WTC11 (cell line): ENCODE data around the gene IL5. TPM values are rescaled to one million over a fixed set of nuclear protein-coding genes. Genes with fewer than 3 reads are reported as not detected.

Experiments used
- ATAC-seq: fragments of 200-7000 bp; cut with Tn5 transposase; 2 replicates; pipeline ENCODE4 v1.10.0; 2021; ENCODE audit warnings: mild to moderate bottlenecking, moderate library complexity
- CTCF ChIA-PET: fragments of 300-600 bp; sonication (Branson Sonifier 250); formaldehyde crosslinking; loops from one replicate; lab custom pipeline; 2021; ENCODE audit warnings: antibody characterized with exemption; lab: Charles Lee
- POLR2A ChIA-PET: fragments of 350-600 bp; sonication (Branson Sonifier 250); formaldehyde crosslinking; loops from one replicate; lab custom pipeline; 2021; ENCODE audit warnings: antibody characterized with exemption; lab: Charles Lee
- DNase-seq: peaks from one replicate; pipeline ENCODE4 v3.0.0; 2021; ENCODE audit warnings: low spot score
- H3K27ac Mint-ChIP-seq: 2 replicates; pipeline ENCODE4 v1.8.0; 2021; ENCODE audit warnings: mixed read lengths
- H3K27me3 Mint-ChIP-seq: 2 replicates; pipeline ENCODE4 v1.8.0; 2021; ENCODE audit warnings: low read depth, mild to moderate bottlenecking, moderate library complexity, mixed read lengths
- H3K36me3 Mint-ChIP-seq: 2 replicates; pipeline ENCODE4 v1.8.0; 2021; ENCODE audit warnings: mixed read lengths
- H3K4me1 Mint-ChIP-seq: 2 replicates; pipeline ENCODE4 v1.8.0; 2022; ENCODE audit warnings: mixed read lengths
- H3K4me3 Mint-ChIP-seq: 2 replicates; pipeline ENCODE4 v1.8.0; 2021; ENCODE audit warnings: mild to moderate bottlenecking, moderate library complexity, mixed read lengths
- H3K9me3 Mint-ChIP-seq: 2 replicates; pipeline ENCODE4 v1.8.0; 2021; ENCODE audit warnings: mixed read lengths
- ATF1 ChIP-seq: sonication (generic); formaldehyde crosslinking; IDR thresholded peaks from 2 replicates; pipeline ENCODE4 v1.8.1; 2023; ENCODE audit warnings: mild to moderate bottlenecking, moderate library complexity, missing genetic modification reagents
- CREB1 ChIP-seq: sonication (generic); formaldehyde crosslinking; IDR thresholded peaks from 2 replicates; pipeline ENCODE4 v1.8.0; 2023; ENCODE audit warnings: mild to moderate bottlenecking, missing genetic modification reagents
- GABPB1 ChIP-seq: sonication (generic); formaldehyde crosslinking; IDR thresholded peaks from 2 replicates; pipeline ENCODE4 v1.8.1; 2023; ENCODE audit warnings: mild to moderate bottlenecking, missing genetic modification reagents
- IRF2 ChIP-seq: sonication (generic); formaldehyde crosslinking; IDR thresholded peaks from 2 replicates; pipeline ENCODE4 v1.8.0; 2022; ENCODE audit warnings: low read depth, missing genetic modification reagents, borderline replicate concordance
- JAZF1 ChIP-seq: fragments of 250-450 bp; sonication (Bioruptor Pico); IDR thresholded peaks from 2 replicates; pipeline ENCODE4 v1.9.0; 2021; ENCODE audit warnings: moderate library complexity, mild to moderate bottlenecking, inconsistent platforms
- KAT7 ChIP-seq: sonication (generic); formaldehyde crosslinking; IDR thresholded peaks from 2 replicates; pipeline ENCODE4 v1.8.1; 2023; ENCODE audit warnings: missing genetic modification reagents, mild to moderate bottlenecking, borderline replicate concordance
- MXD4 ChIP-seq: fragments of 250-450 bp; sonication (Bioruptor Pico); IDR thresholded peaks from 2 replicates; pipeline ENCODE4 v1.8.0; 2021; ENCODE audit warnings: mild to moderate bottlenecking, moderate library complexity, borderline replicate concordance
- MYBL2 ChIP-seq: sonication (generic); formaldehyde crosslinking; IDR thresholded peaks from 2 replicates; pipeline ENCODE4 v1.8.1; 2023; ENCODE audit warnings: mild to moderate bottlenecking, moderate library complexity, missing genetic modification reagents
- NFE2L1 ChIP-seq: sonication (generic); formaldehyde crosslinking; IDR thresholded peaks from 2 replicates; pipeline ENCODE4 v1.8.1; 2023; ENCODE audit warnings: missing genetic modification reagents
- RELA ChIP-seq: sonication (generic); formaldehyde crosslinking; IDR thresholded peaks from 2 replicates; pipeline ENCODE4 v1.8.1; 2022; ENCODE audit warnings: missing genetic modification reagents, mild to moderate bottlenecking, borderline replicate concordance
- SMAD3 ChIP-seq: sonication (generic); formaldehyde crosslinking; IDR thresholded peaks from 2 replicates; pipeline ENCODE4 v1.8.0; 2022; ENCODE audit warnings: missing genetic modification reagents, mild to moderate bottlenecking, borderline replicate concordance
- ZBTB21 ChIP-seq: sonication (generic); formaldehyde crosslinking; IDR thresholded peaks from 2 replicates; pipeline ENCODE4 v1.8.1; 2023; ENCODE audit warnings: mild to moderate bottlenecking, missing genetic modification reagents, borderline replicate concordance
- ZNF416 ChIP-seq: fragments of 250-450 bp; sonication (Bioruptor Pico); IDR thresholded peaks from 2 replicates; pipeline ENCODE4 v1.9.0; 2021; ENCODE audit warnings: mild to moderate bottlenecking, inconsistent platforms
- ZNF671 ChIP-seq: fragments of 250-450 bp; sonication (Bioruptor Pico); IDR thresholded peaks from 2 replicates; pipeline ENCODE4 v1.8.0; 2021; ENCODE audit warnings: mild to moderate bottlenecking
- total RNA-seq: library from RNA; stranded (reverse); gene quantifications from 3 replicates; pipeline ENCODE4 v1.2.3, GENCODE V29; 2021
- TF ChIP-seq, protein P1 (sequence below): sonication (generic); formaldehyde crosslinking; IDR thresholded peaks from 2 replicates; pipeline ENCODE4 v1.8.1; 2023; ENCODE audit warnings: mild to moderate bottlenecking, moderate library complexity, missing genetic modification reagents
- TF ChIP-seq, protein P2 (sequence below): sonication (generic); formaldehyde crosslinking; IDR thresholded peaks from 2 replicates; pipeline ENCODE4 v1.8.1; 2022; ENCODE audit warnings: low read depth, mild to moderate bottlenecking, moderate library complexity, missing genetic modification reagents, borderline replicate concordance
- TF ChIP-seq, protein P3 (sequence below): sonication (generic); formaldehyde crosslinking; IDR thresholded peaks from 2 replicates; pipeline ENCODE4 v1.8.0; 2022; ENCODE audit warnings: missing genetic modification reagents
- TF ChIP-seq, protein P4 (sequence below): sonication (generic); formaldehyde crosslinking; IDR thresholded peaks from 2 replicates; pipeline ENCODE4 v1.8.0; 2022; ENCODE audit warnings: mild to moderate bottlenecking, missing genetic modification reagents

Gene IL5
- total RNA-seq, 1 experiment from 2014 or later: not detected

DNA sequence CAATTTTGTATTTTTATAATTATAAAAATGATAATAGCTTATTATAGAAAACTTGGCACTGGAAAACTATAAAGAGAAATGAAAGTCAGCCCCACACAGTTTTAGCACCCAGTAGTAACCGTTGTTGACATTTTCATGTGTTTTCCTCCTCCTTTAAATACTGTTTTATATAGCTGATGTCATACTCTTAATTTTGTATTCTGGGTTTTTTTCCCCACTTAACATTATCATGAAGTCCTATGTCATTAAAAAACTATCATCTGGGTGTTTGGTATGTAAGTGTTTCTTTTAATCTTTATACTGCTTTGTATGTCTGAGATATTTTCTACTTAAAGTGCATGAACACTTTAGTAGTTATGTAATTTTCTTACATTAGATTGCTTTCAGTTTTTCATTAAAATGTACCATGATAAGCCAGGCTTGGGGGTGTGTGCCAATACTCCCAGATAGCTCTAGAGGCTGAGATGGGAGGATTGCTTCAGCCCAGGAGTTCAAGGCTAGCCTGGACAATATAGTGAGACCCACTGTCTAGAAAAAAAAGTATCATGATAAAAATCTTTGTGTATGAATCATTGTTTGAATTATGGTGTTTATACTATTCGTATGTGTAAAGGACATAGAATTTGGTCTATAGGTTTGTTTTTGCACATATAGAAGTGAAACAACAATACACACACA lies 16.2 kb upstream of the IL5 start:
- peaks cover 14% of the 10 kb centered on the region; the same call in 1 of the 2 replicates for H3K9me3 Mint-ChIP-seq
- no peaks in the 10 kb centered on the region for H3K27me3 Mint-ChIP-seq
- no peak overlapping the region for H3K4me3 Mint-ChIP-seq
- H3K27ac Mint-ChIP-seq: no peak overlapping the region
- CTCF ChIA-PET: no interaction called here
- POLR2A ChIA-PET: no interaction called here
- ATAC-seq: no peak
- TF ChIP-seq RELA (CRISPR knock-in tag) (no peak), JAZF1 (no peak), CREB1 (no peak), MYBL2 (CRISPR knock-in tag) (no peak), ZNF671 (CRISPR knock-in tag) (no peak), MXD4 (CRISPR knock-in tag) (no peak), IRF2 (CRISPR knock-in tag) (no peak), KAT7 (CRISPR knock-in tag) (no peak), SMAD3 (CRISPR knock-in tag) (no peak), ZBTB21 (CRISPR knock-in tag) (no peak), NFE2L1 (CRISPR knock-in tag) (no peak), ZNF416 (no peak), GABPB1 (CRISPR knock-in tag) (no peak), ATF1 (CRISPR knock-in tag) (no peak)
- TF ChIP-seq, protein P1, sequence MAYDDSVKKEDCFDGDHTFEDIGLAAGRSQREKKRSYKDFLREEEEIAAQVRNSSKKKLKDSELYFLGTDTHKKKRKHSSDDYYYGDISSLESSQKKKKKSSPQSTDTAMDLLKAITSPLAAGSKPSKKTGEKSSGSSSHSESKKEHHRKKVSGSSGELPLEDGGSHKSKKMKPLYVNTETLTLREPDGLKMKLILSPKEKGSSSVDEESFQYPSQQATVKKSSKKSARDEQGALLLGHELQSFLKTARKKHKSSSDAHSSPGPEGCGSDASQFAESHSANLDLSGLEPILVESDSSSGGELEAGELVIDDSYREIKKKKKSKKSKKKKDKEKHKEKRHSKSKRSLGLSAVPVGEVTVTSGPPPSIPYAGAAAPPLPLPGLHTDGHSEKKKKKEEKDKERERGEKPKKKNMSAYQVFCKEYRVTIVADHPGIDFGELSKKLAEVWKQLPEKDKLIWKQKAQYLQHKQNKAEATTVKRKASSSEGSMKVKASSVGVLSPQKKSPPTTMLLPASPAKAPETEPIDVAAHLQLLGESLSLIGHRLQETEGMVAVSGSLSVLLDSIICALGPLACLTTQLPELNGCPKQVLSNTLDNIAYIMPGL (CRISPR knock-in tag): no peak
- TF ChIP-seq, protein P2, sequence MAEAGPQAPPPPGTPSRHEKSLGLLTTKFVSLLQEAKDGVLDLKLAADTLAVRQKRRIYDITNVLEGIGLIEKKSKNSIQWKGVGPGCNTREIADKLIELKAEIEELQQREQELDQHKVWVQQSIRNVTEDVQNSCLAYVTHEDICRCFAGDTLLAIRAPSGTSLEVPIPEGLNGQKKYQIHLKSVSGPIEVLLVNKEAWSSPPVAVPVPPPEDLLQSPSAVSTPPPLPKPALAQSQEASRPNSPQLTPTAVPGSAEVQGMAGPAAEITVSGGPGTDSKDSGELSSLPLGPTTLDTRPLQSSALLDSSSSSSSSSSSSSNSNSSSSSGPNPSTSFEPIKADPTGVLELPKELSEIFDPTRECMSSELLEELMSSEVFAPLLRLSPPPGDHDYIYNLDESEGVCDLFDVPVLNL: no peak
- TF ChIP-seq, protein P3, sequence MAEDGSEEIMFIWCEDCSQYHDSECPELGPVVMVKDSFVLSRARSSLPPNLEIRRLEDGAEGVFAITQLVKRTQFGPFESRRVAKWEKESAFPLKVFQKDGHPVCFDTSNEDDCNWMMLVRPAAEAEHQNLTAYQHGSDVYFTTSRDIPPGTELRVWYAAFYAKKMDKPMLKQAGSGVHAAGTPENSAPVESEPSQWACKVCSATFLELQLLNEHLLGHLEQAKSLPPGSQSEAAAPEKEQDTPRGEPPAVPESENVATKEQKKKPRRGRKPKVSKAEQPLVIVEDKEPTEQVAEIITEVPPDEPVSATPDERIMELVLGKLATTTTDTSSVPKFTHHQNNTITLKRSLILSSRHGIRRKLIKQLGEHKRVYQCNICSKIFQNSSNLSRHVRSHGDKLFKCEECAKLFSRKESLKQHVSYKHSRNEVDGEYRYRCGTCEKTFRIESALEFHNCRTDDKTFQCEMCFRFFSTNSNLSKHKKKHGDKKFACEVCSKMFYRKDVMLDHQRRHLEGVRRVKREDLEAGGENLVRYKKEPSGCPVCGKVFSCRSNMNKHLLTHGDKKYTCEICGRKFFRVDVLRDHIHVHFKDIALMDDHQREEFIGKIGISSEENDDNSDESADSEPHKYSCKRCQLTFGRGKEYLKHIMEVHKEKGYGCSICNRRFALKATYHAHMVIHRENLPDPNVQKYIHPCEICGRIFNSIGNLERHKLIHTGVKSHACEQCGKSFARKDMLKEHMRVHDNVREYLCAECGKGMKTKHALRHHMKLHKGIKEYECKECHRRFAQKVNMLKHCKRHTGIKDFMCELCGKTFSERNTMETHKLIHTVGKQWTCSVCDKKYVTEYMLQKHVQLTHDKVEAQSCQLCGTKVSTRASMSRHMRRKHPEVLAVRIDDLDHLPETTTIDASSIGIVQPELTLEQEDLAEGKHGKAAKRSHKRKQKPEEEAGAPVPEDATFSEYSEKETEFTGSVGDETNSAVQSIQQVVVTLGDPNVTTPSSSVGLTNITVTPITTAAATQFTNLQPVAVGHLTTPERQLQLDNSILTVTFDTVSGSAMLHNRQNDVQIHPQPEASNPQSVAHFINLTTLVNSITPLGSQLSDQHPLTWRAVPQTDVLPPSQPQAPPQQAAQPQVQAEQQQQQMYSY (CRISPR knock-in tag): no peak
- TF ChIP-seq, protein P4, sequence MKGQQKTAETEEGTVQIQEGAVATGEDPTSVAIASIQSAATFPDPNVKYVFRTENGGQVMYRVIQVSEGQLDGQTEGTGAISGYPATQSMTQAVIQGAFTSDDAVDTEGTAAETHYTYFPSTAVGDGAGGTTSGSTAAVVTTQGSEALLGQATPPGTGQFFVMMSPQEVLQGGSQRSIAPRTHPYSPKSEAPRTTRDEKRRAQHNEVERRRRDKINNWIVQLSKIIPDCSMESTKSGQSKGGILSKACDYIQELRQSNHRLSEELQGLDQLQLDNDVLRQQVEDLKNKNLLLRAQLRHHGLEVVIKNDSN (CRISPR knock-in tag): no peak
- peaks cover 16% of the 10 kb centered on the region for H3K4me1 Mint-ChIP-seq
- no peak for DNase-seq
- no peaks in the 10 kb centered on the region; the same call in 1 of the 2 replicates for H3K36me3 Mint-ChIP-seq
